Cortex of kidney (tissue), 1 donor: Measurements from ENCODE around the gene CAD.

Experiments
- DNase-seq: peaks from one replicate; lab custom pipeline; 2025; lab: John Stamatoyannopoulos, UW

CAD gene

DNA sequence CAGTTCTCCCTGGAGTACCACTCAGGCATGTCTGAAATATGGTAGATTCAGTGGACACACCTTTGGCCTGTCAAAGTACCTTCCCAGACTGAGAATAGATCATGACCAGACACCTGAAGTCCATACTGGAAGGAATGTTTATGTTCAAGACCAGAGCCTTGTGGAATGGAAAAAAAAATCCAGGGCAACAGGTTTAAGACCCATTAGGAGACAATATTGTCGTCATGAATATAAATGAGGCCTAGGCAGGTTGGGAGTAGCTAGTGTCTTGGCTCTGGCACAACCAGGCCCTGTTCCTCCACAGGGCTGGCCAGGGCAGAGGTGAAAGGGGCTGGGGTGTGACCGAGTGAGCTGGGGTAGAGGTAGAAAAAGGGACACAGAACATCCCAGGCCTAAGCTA, 18.5 kb upstream of the CAD start:
- no peak for DNase-seq

DNA sequence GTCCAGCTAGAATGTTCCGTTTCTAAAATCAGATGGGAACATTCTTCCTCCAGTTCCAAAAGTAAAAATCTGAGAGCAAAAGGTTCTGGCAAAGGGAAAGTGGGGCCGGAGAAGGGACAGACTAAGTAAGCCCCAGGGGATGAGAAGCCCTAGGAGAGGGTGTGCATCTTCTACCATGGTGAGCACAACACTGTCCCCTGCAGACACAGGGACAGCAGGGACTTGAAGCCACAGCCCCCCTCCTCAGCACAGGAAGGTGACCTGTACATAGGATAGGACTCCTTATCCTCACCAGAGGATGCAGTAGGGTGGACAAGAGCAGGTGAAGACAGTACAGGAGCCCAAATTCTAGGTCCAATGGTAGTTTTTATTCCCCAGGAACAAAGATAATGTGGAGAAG, 17.9 kb upstream of the CAD start:
- no peak for DNase-seq

DNA sequence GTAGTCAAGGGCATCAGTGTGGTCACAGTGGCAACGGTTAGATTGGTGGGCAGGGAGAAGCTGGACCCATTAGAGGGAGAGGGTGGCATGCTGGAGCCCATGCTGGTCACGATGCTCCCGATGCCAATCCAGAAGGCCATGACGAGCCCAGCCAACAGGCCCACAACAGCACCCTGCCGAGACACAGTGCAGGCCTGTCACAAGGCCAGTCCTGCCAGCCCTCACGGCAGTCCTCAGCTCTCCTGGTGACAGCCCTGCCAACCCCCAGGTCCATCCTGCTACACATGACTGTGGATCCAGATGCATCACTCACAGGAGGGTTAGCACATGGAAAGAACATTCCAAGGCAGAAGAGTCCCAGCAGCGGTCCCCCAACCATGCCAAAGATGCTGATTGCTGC, 15.5 kb upstream of the CAD start:
- DNase-seq, result no peak

DNA sequence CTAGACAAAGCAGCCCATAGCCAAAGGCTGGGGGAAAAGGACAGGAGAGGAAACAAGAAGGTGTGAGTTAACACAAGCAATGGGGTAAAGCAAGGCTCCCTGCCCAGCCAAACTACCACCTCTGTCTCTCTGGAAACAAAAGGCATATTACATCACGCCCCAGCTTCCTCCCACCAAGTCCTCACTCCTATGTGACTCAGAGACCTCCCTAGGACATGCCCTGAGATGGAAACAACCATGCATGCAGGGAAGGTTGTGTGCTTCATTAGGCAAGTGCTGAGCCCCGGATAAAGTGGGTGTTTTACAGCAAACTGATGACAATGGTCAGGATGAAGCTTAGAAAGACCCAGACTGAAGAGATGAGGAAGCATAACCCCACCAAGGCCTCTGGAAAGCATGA, 14.3 kb upstream of the CAD start:
- DNase-seq, result no peak

DNA sequence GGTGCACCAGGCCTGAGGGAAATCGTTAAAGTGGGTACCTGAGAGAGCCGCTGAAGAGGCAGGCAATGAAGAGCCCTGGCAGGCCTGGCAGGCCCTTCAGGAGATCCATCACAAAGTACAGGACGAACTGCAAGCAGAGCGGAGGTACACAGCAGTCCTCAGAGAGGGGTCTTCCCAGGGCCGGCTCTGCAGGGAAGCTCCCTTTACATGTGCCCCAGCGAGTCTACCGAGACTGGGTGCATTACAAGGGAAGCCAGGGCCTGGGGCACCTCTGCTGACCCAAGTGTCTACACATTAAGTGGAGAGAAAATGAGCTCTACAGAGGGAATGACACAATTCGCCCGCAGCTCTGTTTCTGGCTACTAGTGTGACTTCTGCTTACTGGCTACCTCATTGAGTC, 13.4 kb upstream of the CAD start:
- no peak for DNase-seq

DNA sequence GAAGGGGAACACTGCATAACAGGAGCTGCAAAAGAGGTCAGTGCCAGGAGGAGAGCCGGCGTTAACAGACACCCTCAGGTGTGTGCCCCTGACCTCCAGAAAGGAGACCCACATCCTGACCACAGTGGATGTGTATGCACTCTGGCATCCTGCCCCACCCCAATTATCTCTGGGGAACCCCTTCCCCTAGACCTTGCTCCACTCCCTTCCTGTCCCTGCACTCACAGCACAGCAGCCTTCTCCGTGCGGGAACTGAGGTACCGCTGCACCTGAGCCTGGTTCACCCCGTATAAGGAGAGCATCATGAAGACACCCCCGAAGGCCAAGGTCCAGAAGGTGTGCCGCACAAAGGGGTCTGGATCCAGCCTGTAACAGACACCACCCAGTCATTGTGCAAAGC, 12.6 kb upstream of the CAD start:
- no peak for DNase-seq

DNA sequence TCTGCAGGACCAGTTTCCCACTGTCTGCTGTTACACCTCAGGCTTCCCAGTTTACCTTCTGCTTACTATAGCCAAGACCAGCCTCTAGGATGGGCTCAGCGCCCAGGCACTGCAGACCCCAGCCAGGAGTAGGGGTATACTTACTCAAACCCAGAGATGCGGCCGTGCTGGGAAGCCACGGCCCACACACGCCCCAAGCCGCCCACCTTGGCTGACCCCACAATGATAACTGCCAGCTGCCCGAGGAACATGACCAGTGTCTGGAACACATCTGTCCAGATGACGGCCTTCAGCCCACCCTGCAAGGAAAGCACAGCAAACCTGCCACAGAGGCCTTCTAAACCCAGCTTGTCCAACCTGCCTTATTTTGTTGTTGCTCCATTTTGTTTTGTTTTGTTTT, 12.0 kb upstream of the CAD start:
- DNase-seq, result no peak

DNA sequence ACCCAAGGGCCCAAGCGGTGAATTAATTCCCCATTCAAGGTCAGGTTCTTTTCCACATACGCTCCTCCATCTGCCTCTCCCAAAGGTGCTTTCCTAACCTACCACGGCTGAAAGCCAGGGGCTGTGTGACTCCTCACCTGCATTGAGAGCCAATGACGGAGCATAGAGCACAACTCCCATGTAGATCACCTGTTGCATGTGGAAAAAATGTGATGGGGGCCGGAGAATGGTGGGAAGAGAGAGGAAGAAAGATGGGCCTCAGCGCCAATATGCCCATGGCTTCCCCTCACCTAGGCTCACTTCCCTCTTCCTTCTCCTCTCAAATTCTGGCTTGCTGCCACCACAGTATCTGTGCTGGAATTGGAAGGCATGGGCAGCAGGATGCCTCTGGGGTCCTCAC, 10.8 kb upstream of the CAD start:
- no peak for DNase-seq

DNA sequence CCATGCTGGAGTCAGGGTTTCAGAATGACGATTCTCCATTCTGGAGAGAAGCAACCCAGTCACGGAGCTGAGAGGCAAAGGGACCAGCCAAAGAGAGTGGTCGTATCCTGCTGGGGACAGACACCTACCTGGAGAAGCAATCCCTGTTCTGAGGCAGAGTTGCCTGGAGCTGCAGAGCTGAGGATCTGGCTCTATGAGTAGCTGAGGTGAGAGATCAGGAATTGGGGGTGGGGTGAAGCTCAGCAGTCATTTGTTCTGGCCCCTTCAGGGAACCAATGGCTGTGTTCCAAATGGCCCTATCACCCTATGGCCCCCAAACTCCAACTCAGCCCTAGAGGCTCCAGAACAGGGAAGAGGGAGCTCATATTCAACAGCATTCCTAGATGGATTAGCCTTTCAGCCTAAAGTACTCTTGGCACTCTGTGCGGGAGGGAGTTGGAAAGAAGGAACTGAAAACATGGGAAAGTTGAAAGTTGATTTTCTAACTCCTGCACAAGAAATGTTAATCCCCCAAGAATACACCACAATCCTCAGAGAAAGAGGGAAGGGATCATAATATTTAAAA, 8.6 kb upstream of the CAD start:
- DNase-seq, result no peak

DNA sequence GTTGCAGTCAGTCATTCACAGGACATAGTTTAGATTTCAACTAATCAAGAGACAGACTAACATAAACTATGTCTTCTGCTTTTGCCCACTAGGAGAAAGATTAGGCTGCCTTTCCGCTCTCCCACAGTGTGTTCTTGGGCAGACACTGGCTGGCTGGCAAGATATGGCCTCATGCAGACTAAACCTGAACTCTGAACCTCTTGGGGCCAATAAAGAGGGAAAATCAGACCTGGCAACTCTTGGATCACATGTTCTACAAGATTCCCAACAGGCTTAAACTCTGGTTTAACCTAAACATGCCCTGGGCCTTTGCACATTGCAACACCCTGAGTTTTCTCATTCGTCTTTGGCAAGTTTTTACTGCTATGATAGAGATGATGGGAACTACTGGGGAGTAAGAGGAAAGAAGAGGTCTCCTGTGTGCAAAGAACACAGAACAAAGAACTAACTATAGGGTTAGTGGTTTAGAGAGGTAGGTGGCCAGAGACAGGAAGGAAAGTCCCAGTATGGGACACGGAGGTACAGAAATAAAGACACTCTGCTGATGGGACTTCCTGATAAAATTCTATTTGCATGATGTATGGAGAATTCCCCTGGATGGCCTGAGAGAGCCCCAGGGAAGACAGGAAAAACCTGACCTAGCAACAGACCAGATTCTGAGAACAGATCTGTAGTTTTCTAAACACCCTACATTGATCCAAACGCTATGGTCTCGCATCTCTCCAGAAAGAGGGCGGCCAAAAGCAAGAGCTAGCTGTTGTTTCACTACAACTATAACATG, 7.4 kb upstream of the CAD start:
- no peak for DNase-seq

DNA sequence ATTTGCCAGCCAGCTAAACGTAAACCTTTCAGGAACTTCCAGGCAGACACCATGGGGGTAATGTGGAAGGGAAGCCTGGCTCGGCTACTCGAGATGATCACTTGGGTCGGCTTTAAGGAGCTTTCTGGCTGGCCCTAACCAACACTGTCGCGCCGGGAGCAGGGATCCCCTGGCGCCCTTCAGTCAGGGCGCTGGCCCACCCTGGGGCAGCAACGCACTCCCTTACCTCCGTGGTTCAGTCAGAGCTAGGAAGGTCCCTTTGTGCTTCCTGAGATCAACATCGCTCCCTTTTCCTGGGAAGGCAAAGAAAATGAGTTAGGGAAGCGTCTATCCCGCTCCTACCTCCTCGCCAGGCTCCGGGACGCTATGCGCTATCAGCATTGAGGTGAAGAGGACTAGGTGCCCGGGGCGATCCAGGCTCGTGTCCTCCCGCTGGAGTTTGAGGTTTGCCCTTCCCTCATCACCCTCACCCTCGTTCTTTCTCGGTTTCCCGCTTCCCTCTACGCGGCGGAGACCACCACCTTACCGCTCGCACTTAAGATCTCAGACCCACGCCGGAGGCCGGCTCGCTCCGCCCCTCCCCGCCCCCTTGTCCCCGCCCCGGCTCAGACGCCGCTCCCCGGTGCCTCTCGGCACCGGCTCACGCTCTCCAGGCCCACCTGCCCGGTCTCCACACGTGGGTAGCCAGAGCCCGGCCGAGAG, 5.8 kb upstream of the CAD start:
- DNase-seq, result no peak

DNA sequence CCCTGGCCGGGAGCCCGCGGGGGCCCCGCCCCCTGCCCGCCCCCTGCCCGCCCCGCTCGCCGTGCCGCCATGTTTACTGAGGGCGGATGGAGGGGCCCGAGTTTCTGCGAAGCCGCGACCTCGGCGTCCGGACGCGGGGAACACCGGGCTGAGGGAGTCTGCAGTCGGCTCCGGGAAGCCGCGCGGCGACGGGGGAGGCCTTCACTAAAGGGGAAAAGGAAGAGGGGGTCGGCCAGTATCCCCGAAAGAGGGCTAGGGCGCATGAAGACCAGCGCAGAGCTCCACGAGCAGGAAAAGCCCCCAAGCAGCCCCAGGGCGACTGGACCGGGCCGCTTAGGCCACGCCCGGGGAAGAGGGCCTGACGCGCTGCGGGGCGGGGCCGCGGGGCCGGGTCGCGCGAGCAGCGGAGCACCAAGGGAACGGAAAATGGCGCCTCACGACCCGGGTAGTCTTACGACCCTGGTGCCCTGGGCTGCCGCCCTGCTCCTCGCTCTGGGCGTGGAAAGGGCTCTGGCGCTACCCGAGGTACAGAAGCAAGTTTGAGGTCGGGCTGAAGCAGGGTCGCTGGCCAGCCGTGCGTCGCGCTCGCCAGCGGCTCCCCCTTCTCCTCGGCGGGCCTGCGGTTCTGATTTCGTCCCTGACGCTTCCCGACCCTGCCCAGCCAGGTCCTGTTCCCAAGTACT, 5.1 kb upstream of the CAD start, which contains the start of the genes ATRAID and SLC5A6:
Gene ATRAID, plus strand, starts transcription at position 99 of the 683 bp plus-strand sequence. Its CDS starts 328 bp downstream, at position 427.
Gene SLC5A6, minus strand, starts transcription at position 326 of the 683 bp plus-strand sequence. CDS start 4,618 bp downstream, outside the sequence.
- peak; percentile 92 for DNase-seq

DNA sequence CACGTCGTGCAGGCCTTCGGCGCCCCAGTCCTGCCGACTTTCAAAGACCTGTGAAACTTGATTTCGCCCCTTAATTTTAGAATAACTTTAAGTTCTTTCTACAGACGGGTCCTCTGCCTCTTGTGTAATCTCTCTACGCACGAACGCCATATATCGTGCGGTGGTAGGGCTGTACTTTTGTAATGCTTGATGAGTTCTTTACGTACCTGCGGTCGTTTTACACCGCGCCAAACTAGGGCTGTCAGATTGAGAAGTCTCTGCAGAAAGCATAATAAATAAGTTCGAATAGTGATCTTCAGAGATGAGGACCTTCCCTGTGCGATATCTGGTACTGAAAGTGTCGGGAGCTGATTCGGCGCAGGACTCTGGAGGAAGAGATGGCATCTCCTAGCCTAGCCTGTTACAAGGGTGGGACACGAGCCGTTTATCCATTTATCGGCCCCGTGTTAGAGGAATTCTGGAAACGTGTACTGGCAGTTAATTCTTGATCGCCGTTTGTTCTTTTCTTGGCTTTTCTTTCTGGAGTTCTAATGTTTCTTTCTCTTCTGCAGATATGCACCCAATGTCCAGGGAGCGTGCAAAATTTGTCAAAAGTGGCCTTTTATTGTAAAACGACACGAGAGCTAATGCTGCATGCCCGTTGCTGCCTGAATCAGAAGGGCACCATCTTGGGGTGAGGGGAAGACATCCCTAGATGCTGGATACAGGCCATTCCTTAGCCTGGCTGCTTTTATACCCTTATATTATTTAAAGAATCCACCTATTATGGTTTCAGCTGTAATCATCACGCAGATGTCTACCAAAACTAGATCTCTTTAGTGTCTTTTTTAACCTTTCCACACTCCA, 4.3 kb upstream of the CAD start:
- no peak for DNase-seq

DNA sequence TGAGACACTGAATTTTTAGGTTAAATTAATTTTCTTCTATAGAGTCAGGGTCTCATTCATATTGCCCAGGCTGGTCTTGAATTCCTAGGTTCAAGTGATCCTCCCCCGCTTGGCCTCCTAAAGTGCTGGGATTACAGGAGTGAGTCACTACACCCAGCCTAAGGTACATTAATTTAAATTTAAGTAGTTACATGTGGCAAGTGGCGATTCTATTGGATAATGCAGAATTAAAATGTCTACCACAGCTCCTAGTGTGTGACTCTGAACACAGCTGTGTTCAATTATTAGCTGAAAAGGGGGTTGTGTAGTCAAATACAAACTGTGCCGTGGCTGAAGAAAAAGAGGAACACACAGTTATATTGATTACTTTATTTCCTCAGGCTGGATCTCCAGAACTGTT, 2.2 kb upstream of the CAD start:
- DNase-seq, result no peak

DNA sequence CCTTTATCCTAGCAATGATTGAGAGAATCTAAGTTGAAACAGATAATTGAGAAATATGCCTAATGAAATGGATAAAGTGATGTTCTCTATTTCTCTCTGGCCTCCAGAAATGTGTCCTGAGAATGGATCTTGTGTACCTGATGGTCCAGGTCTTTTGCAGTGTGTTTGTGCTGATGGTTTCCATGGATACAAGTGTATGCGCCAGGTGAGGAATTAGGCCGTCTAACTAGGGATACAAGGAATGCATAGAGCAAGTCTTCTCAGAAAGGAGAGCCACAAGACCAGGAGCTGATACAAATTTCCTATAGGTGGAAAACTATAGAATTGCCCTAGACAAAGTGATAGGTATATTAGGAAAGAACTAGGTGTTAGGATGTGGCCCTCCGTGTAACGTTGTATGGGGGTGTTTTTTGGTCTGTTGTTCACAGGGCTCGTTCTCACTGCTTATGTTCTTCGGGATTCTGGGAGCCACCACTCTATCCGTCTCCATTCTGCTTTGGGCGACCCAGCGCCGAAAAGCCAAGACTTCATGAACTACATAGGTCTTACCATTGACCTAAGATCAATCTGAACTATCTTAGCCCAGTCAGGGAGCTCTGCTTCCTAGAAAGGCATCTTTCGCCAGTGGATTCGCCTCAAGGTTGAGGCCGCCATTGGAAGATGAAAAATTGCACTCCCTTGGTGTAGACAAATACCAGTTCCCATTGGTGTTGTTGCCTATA, 592 bp upstream of the CAD start:
- no peak for DNase-seq

DNA sequence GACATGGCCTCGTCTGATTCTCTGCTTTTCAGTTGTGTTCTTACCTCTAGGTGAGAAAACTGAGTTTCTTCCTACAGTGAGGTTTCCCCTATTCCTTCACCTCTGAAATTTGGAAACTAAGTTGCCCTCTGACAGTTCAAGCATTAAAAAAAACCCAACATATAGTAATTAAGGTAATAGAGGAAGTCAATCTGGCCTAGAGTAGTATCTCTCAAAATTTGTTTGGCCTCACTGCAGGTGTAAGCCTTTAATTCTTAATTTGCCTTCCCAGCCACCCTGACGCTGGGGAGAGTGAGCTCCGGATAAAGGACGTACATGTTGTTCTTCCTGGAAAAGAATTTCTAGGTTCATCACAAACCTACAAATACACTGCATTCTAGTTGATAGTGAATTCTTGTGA, 1.4 kb downstream of the CAD start:
- no peak for DNase-seq

DNA sequence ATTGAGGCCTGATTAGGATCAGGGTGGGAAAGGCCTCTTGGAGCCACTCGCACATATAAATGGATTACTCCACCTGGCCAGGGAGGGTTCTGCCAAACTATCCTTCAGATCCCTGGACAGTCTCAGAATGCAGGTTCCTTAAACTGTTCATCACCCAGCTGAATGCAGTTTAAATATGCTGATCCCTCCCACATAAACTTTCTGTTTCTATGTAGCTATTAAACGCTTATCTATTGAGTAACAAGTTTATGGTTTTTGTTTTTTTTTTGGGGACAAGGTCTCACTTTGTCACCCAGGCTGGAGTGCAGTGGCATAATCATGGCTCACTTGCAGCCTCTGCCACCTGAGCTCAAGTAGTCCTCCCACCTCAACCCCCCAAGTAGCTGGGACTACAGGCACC, 1.9 kb downstream of the CAD start:
- DNase-seq, result no peak

DNA sequence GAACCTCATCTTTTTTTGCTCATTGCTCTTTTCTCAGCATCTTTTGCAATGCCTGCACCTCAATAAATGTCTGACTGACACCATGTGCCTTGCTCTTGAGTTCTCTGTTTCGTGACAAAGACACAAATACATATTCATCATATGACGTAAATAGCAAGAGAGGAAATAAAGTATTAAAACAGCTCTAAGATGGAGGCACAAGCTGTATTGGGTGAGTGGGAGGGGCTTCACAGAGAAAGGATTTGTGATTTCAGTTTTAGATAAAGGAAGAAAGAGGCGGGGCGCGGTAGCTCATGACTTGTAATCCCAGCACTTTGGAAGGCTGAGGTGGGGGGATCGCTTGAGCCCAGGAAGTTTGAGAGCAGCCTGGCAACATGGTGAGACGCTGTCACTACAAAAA, 2.9 kb downstream of the CAD start:
- no peak for DNase-seq

DNA sequence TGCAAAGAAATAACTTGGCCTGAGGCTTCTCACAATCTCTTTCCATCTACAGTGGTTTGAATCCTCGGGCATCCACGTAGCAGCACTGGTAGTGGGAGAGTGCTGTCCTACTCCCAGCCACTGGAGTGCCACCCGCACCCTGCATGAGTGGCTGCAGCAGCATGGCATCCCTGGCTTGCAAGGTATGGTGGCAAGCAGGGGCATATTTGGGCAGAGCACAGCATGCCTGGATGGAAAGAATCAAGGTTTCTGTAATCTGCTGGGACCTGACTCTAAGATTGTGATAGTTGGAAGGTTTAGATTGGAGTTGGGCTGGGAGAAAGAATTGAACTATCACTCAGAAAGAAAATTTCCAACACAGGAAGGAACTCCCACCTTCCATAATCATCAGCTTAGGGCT, 4.0 kb downstream of the CAD start:
- no peak for DNase-seq

DNA sequence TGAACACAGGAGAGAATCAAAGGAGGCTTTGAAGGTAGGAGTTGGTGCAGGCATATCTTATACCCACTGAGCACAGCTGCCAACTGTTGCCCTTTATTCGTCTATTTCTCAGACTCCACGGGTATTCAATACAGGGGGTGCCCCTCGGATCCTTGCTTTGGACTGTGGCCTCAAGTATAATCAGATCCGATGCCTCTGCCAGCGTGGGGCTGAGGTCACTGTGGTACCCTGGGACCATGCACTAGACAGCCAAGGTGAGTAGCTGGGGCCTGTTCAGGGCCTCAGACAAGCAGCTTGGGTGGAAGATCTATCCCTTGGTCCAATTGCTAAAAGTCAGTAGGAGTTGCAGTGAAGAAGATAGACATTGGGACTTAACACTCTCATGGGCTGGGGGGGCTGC, 5.2 kb downstream of the CAD start:
- no peak for DNase-seq

DNA sequence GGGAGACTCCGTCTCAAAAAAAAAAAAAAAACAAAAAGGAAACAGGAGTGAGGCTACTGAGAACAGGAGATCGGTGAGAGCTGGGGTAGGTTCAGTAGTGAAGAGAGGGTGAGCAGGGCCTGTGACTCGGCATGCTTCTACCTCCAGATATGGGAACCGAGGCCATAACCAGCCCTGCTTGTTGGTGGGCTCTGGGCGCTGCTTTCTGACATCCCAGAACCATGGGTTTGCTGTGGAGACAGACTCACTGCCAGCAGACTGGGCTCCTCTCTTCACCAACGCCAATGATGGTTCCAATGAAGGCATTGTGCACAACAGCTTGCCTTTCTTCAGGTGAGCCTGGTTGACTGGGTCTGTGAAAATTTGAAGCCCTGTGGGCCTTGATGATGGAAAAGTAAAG, 6.2 kb downstream of the CAD start:
- no peak for DNase-seq
